K562 (cell line): ENCODE data around the gene TEX22. TPM values are rescaled to one million over a fixed set of nuclear protein-coding genes. Genes with fewer than 3 reads are reported as not detected.
A peak's percentile ranks its signal among the peaks of the same experiment; 100 is the strongest.

Experiments used
- ATAC-seq: fragments of 200-7000 bp; cut with Tn5 transposase; 3 replicates; pipeline ENCODE4 v1.9.1; 2020; ENCODE audit warnings: moderate library complexity
- BruUV-seq: library from RNA; stranded (reverse); fragments of 400-500 nt; replicated peaks from 2 replicates; lab custom pipeline; 2021; lab: Mats Ljungman, UMichigan
- CTCF ChIA-PET: fragments of 300-600 bp; formaldehyde crosslinking; extraction: SDS; loops from one replicate; lab custom pipeline; 2021; ENCODE audit warnings: low intra/inter-chr PET ratio; lab: Yijun Ruan, JAX
- POLR2A ChIA-PET: fragments of 300-600, 350-650 bp; sonication (Branson Sonifier 250); formaldehyde crosslinking; extraction: SDS; loops from one replicate; lab custom pipeline; 2021; ENCODE audit warnings: antibody characterized with exemption, inconsistent platforms; lab: Yijun Ruan, JAX
- DNase-seq, 4 experiments: peaks; one replicate each; pipeline versions ENCODE4 v3.0.0 to v3.0.0-alpha.2; 2011 to 2018; ENCODE audit warnings: low spot score in 3 of 4, mixed read lengths in 3 of 4; ENCODE audit errors: extremely low read depth in 1 of 4
- FAIRE-seq: peaks from 2 replicates; lab custom pipeline; 2011; peaks lifted over from hg19 to GRCh38; lab: Jason Lieb, UNC
- H2AFZ ChIP-seq: 2 replicates; pipeline ENCODE4 v1.6.0; 2011; ENCODE audit warnings: low read depth, low read length, control low read depth, inconsistent platforms
- H3K27ac ChIP-seq: fragments of 200-600 bp; 3 replicates; pipeline ENCODE4 v1.8.0; 2011; ENCODE audit warnings: low read depth, mild to moderate bottlenecking, control low read depth, inconsistent platforms, low read length, moderate library complexity, mixed read lengths; ENCODE audit errors: extremely low read depth
- H3K27me3 ChIP-seq, 2 experiments: fragments of 300-600 bp in 1 of 2; 2 replicates in 1 of 2; 3 replicates in 1 of 2; pipeline versions ENCODE4 v1.6.0 to v1.8.0; 2011; ENCODE audit warnings: inconsistent platforms in 2 of 2, low read length in 2 of 2, mild to moderate bottlenecking in 1 of 2, mixed read lengths in 1 of 2, moderate library complexity in 1 of 2; ENCODE audit not compliant: control insufficient read depth in 2 of 2, insufficient read depth in 2 of 2
- H3K36me3 ChIP-seq: fragments of 300-600 bp; 3 replicates; pipeline ENCODE4 v1.8.0; 2011; ENCODE audit warnings: mild to moderate bottlenecking, low read length, inconsistent platforms; ENCODE audit not compliant: control insufficient read depth, insufficient read depth
- H3K4me1 ChIP-seq, 2 experiments: fragments of 200-600 bp in 1 of 2; replicated peaks in 1 of 2; 2 replicates in 1 of 2; 3 replicates in 1 of 2; pipeline versions ENCODE4 v1.5.1 to v1.8.0; 2011; ENCODE audit warnings: inconsistent platforms in 2 of 2, low read length in 2 of 2, mild to moderate bottlenecking in 1 of 2, mixed read lengths in 1 of 2, moderate library complexity in 1 of 2; ENCODE audit not compliant: control insufficient read depth in 2 of 2, insufficient read depth in 2 of 2
- H3K4me2 ChIP-seq: 2 replicates; pipeline ENCODE4 v1.6.1; 2011; ENCODE audit warnings: low read length, control low read depth, inconsistent platforms, mixed read lengths; ENCODE audit not compliant: insufficient read depth
- H3K4me3 ChIP-seq: fragments of 200-600 bp; sonication (generic), shearing (Covaris generic); 2 replicates; pipeline ENCODE4 v1.5.1; 2016; ENCODE audit warnings: control low read depth, inconsistent platforms
- H3K79me2 ChIP-seq: fragments of 200-600 bp; 3 replicates; pipeline ENCODE4 v1.8.0; 2011; ENCODE audit warnings: low read length, inconsistent platforms; ENCODE audit not compliant: control insufficient read depth, insufficient read depth
- H3K9ac ChIP-seq, 2 experiments: 2 replicates each; pipeline versions ENCODE4 v1.6.0 to v1.6.1; 2011; ENCODE audit warnings: low read depth in 2 of 2, low read length in 2 of 2, control low read depth in 1 of 2, inconsistent platforms in 1 of 2, mild to moderate bottlenecking in 1 of 2, mixed read lengths in 1 of 2; ENCODE audit not compliant: insufficient read depth in 1 of 2
- H3K9me1 ChIP-seq: one replicate; pipeline ENCODE4 v1.6.0; 2011; ENCODE audit warnings: inconsistent platforms, mild to moderate bottlenecking, low read length, moderate library complexity; ENCODE audit not compliant: control insufficient read depth, insufficient read depth
- H3K9me3 ChIP-seq: replicated peaks from 2 replicates; pipeline ENCODE4 v1.5.1; 2011; ENCODE audit warnings: low read depth, low read length, inconsistent platforms; ENCODE audit not compliant: control insufficient read depth, insufficient read depth
- H4K20me1 ChIP-seq: replicated peaks from 2 replicates; pipeline ENCODE4 v1.6.1; 2011; ENCODE audit warnings: low read length, inconsistent platforms, mixed read lengths; ENCODE audit not compliant: control insufficient read depth, insufficient read depth
- CBX8 ChIP-seq: fragments of 200-600 bp; sonication (generic); IDR thresholded peaks from 2 replicates; pipeline ENCODE4 v1.6.1; 2012; ENCODE audit warnings: borderline replicate concordance, mixed run types, low read depth, mild to moderate bottlenecking, moderate library complexity, mixed read lengths, low read length, control low read depth, inconsistent platforms; ENCODE audit not compliant: poor library complexity, severe bottlenecking; ENCODE audit errors: extremely low read depth
- CREB3L1 ChIP-seq: fragments of 450-650 bp; IDR thresholded peaks from 2 replicates; pipeline ENCODE4 v1.6.1; 2014; ENCODE audit warnings: low read depth, mild to moderate bottlenecking, moderate library complexity, borderline replicate concordance
- E2F4 ChIP-seq: sonication (generic); formaldehyde crosslinking; IDR thresholded peaks from 2 replicates; pipeline ENCODE4 v1.8.0; 2022; ENCODE audit warnings: mild to moderate bottlenecking, low read depth, missing genetic modification reagents
- ELF2 ChIP-seq: fragments of 250-450 bp; sonication (Bioruptor Pico); IDR thresholded peaks from 2 replicates; pipeline ENCODE4 v1.5.0; 2021; ENCODE audit warnings: mild to moderate bottlenecking
- FOS ChIP-seq: IDR thresholded peaks from 3 replicates; pipeline ENCODE4 v1.6.1; 2011; ENCODE audit not compliant: insufficient read length; ENCODE audit errors: extremely low read depth
- GTF2A2 ChIP-seq: IDR thresholded peaks from 2 replicates; pipeline ENCODE4 v1.6.1; 2016; ENCODE audit warnings: mild to moderate bottlenecking, missing genetic modification characterization, missing compliant biosample characterization
- MLLT1 ChIP-seq, 2 experiments: fragments of 450-650 bp; IDR thresholded peaks; 2 replicates each; pipeline ENCODE4 v1.6.1; 2016
- NR2F6 ChIP-seq: fragments of 450-650 bp; formaldehyde crosslinking; IDR thresholded peaks from 2 replicates; pipeline ENCODE4 v1.4.0; 2020; ENCODE audit warnings: mild to moderate bottlenecking
- PCBP1 ChIP-seq: fragments of 200-400 bp; formaldehyde crosslinking; IDR thresholded peaks from 2 replicates; pipeline ENCODE4 v1.6.1; 2018; ENCODE audit warnings: mild to moderate bottlenecking, low read depth, low read length; ENCODE audit not compliant: poor library complexity, severe bottlenecking
- PHB2 ChIP-seq: fragments of 450-650 bp; IDR thresholded peaks from 2 replicates; pipeline ENCODE4 v1.6.1; 2017; ENCODE audit warnings: low read depth
- PKNOX1 ChIP-seq: fragments of 450-650 bp; IDR thresholded peaks from 2 replicates; pipeline ENCODE4 v1.6.1; 2016
- ZNF395 ChIP-seq: fragments of 200-800 bp; sonication (Bioruptor generic); IDR thresholded peaks from 2 replicates; pipeline ENCODE4 v1.6.1; 2017; ENCODE audit warnings: missing genetic modification characterization, missing compliant biosample characterization
- ZNF766 ChIP-seq: fragments of 200-800 bp; sonication (Bioruptor generic); conservative IDR thresholded peaks from 2 replicates; pipeline ENCODE4 v1.6.1; 2016; ENCODE audit warnings: missing genetic modification characterization, missing compliant biosample characterization
- WGBS: fragments of 100-300 bp; shearing (Covaris generic); methylation state at CpG from one replicate; pipeline ENCODE4 v1.1.6; 2016; ENCODE audit warnings: low coverage, mixed read lengths; ENCODE audit not compliant: insufficient coverage; ENCODE audit errors: missing lambda C conversion rate; 5-methylcytosine and 5-hydroxymethylcytosine counted together
- in situ Hi-C: fragments of 300-500 bp; cut with MboI; formaldehyde crosslinking; loops from 4 replicates; pipeline ENCODE4 v1.15.0; 2018; ENCODE audit warnings: inconsistent platforms, mixed read lengths
- intact Hi-C: fragments of 100-400 bp; cut with micrococcal nuclease; formaldehyde crosslinking; loops from 2 replicates; pipeline ENCODE4 v1.14.2; 2022
- polyA plus RNA-seq, 8 experiments: library from polyadenylated mRNA; depleted of rRNA in 4 of 8; stranded (reverse) in 5 of 8; unstranded in 3 of 8; fragments of >200 nt; fragmentation: Nextera tagmentation in 2 of 8; fragmentation: Illumina TruSeq in 1 of 8; extraction: Ambion mirVana in 2 of 8; extraction: Trizol in 1 of 8; gene quantifications; 2 replicates each; pipeline versions ENCODE4 v1.2.1 to v1.2.3, GENCODE V29; 2011 to 2014; ENCODE audit warnings: inconsistent platforms in 1 of 8, missing spikeins in 1 of 8
- total RNA-seq, 7 experiments: library from RNA; depleted of rRNA in 6 of 7; stranded (reverse); fragments of >200 nt in 6 of 7; fragmentation: Illumina TruSeq in 2 of 7; extraction: Trizol in 2 of 7; gene quantifications; 2 replicates each; pipeline versions ENCODE4 v1.2.1 to v1.2.3, GENCODE V29; 2011 to 2021; ENCODE audit warnings: low replicate concordance in 1 of 7

TEX22 gene
- total and polyA plus RNA-seq, 9 of the 15 experiments (the other 6 are each of a cell fraction or from before 2014, with no cell fraction given), result 0.04 to 1.7 (median 0.23) TPM; not detected in 2

GRCh38 chr14:105375635-105376057 lies 22.7 kb upstream of the TEX22 start:
- Histone ChIP-seq H3K9ac (no peak overlapping the region), H3K27me3 (no peaks in the 10 kb centered on the region), H3K4me2 (no peak overlapping the region), H2AFZ (no peak overlapping the region), H3K79me2 (no peaks in the 10 kb centered on the region), H3K9me1 (no peaks in the 10 kb centered on the region), H4K20me1 (no peaks in the 10 kb centered on the region), H3K36me3 (no peaks in the 10 kb centered on the region), H3K4me3 (no peak overlapping the region), H3K27ac (no peak overlapping the region), H3K9me3 (no peaks in the 10 kb centered on the region), H3K4me1 (peaks cover 8 to 29% of the 10 kb centered on the region in 2 experiments; a peak in 4 of 5 replicates)
- intact Hi-C loops (no loop called here), in situ Hi-C loops (no loop called here)
- CTCF ChIA-PET, result no interaction called here
- TF ChIP-seq PKNOX1, result peak; percentile 24; the same call in 1 of the 2 replicates
- no peak for TF ChIP-seq GTF2A2
- no peak for TF ChIP-seq CBX8
- no peak for TF ChIP-seq NR2F6 (CRISPR knock-in tag)
- no peak for TF ChIP-seq MLLT1 (IDR thresholded peaks at IDR 0.05)
- TF ChIP-seq CREB3L1, result no peak
- no peak for TF ChIP-seq PCBP1
- no peak for TF ChIP-seq PHB2
- no peak for TF ChIP-seq ZNF395 (CRISPR knock-in tag)
- no peak for TF ChIP-seq ELF2 (CRISPR knock-in tag)
- TF ChIP-seq FOS, result no peak
- no peak for TF ChIP-seq E2F4
- peak; percentile 73 for TF ChIP-seq ZNF766 (CRISPR knock-in tag)
- POLR2A ChIA-PET, result interaction anchor here (0.7 kb wide), 1 partner anchor 13 kb away, joined by 3 read pairs; no protein-coding TSS in a partner anchor
- BruUV-seq, result no TSS peak
- ATAC-seq (no peak), FAIRE-seq (no peak), DNase-seq (no peak)
- WGBS, result 16% methylated on average over 3 of the region's 4 CpGs
